ENCODE data around the gene KIF4A.

KIF4A gene

GRCh38 chrX:70439016-70439415 is 149.1 kb downstream of the KIF4A start:
- ChIA-PET POLR2A (no interaction called here), CTCF (no interaction called here)
- DNase-seq (ENCODE audit: low read depth, low spot score): no peak
- no peak for TF ChIP-seq CTCF (IDR thresholded peaks at IDR 0.05; ENCODE audit: insufficient read depth, low read length, missing control alignments)
- no peak overlapping the region for H3K4me3 ChIP-seq (ENCODE audit: low read depth, low read length)

DNA sequence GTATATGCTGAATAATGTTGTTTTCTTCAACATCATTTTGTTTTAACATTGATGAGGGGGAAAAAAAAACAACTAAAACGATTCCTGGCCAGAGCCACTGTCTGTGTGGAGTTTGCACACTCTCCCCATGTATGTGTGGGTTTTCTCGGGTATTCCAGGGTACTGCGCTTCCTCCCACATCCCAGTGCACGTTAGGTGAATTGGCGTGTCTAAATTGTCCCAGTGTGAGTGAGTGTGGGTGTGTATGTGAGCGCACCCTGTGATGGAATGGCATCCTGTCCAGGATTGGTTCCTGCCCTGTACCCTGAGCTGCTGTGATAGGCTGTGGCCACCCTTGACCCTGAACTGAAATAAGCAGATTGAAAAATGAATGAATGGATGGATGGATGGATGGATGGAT is 152.3 kb downstream of the KIF4A start:
- no peak for DNase-seq (ENCODE audit: low read depth, low spot score)
- ChIA-PET POLR2A (no interaction called here), CTCF (interaction anchor here (2.0 kb wide), 1 partner anchor 10 kb away, joined by 19 read pairs; no protein-coding TSS in a partner anchor)
- H3K4me3 ChIP-seq (ENCODE audit: low read depth, low read length): no peak overlapping the region
- TF ChIP-seq CTCF (IDR thresholded peaks at IDR 0.05; ENCODE audit: insufficient read depth, low read length, missing control alignments): no peak

DNA sequence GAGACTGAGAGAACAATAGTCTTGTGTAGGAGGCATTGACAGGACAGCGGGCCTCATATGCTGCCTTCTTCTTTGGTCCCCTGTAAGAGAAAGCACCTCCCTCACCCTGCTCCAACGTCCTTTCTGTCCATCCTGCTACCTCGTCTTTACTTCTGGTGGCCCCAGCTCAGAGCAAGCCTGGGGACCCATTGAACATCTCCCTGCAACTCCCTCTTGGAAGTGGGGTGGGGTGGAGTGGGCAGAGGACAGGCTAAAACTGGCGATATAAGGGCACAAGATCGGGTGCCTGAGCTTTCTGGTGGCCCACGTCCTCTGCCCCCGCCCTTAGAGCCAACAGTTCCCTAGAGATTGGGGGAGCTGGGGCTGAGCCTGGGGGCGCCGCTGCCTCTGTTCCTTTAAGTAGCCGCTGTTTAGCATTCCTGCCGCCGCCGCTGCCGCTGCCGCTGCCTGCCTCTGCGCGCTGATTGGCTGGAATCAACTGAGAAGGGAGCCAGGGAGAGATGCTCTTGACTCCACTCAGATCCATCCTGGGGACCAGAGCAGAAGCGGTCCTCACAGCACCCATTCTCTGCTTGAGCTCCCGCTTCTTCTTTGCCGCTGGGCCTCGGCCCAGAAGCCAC is 154.5 kb downstream of the KIF4A start, which contains the start of gene DLG3:
DLG3 (plus strand) TSS at position 510 of the 620 bp plus-strand sequence. CDS start 367 bp downstream, outside the sequence.
- POLR2A ChIA-PET: no interaction called here
- CTCF ChIA-PET: interaction anchor here (0.8 to 3.0 kb wide), 4 partner anchors 8 to 110 kb away, joined by 3 to 19 read pairs (median 17); no protein-coding TSS in a partner anchor
- H3K4me3 ChIP-seq (ENCODE audit: low read depth, low read length): peak within 1 kb of the TSS; percentile 39
- DNase-seq (ENCODE audit: low read depth, low spot score): no peak
- no peak for TF ChIP-seq CTCF (IDR thresholded peaks at IDR 0.05; ENCODE audit: insufficient read depth, low read length, missing control alignments)

GRCh38 chrX:70444946-70445656 is 155.2 kb downstream of the KIF4A start:
- no peak for DNase-seq (ENCODE audit: low read depth, low spot score)
- TF ChIP-seq CTCF (IDR thresholded peaks at IDR 0.05; ENCODE audit: insufficient read depth, low read length, missing control alignments): no peak
- H3K4me3 ChIP-seq (ENCODE audit: low read depth, low read length): peak overlapping the region; percentile 39
- ChIA-PET POLR2A (no interaction called here), CTCF (interaction anchor here (2.5 to 3.0 kb wide), 2 partner anchors 10 to 11 kb away, joined by 15 to 19 read pairs; no protein-coding TSS in a partner anchor)

- no peak overlapping the region for H3K4me3 ChIP-seq (ENCODE audit: low read depth, low read length)
- CTCF ChIA-PET: interaction anchor here (3.0 kb wide), 1 partner anchor 9 kb away, joined by 15 read pairs; no protein-coding TSS in a partner anchor
- TF ChIP-seq CTCF (IDR thresholded peaks at IDR 0.05; ENCODE audit: insufficient read depth, low read length, missing control alignments): no peak
- no peak for DNase-seq (ENCODE audit: low read depth, low spot score)
- POLR2A ChIA-PET: no interaction called here
Measured at GRCh38 chrX:70445951-70446350, 156.0 kb downstream of the KIF4A start.
